Breast epithelium (tissue), 3 donors: ENCODE results near the gene UMPS.
"Not testable (repeated sequence)": the region's sequence is repeated elsewhere in the genome, so short reads cannot be mapped to it uniquely, and the experiment has no call there.

Experiments used
- POLR2A ChIP-seq: fragments of 450-650 bp; IDR thresholded peaks from one replicate; pipeline ENCODE4 v1.6.1; 2016; ENCODE audit warnings: antibody characterized with exemption, mild to moderate bottlenecking, moderate library complexity
- POLR2AphosphoS5 ChIP-seq, 3 donors: sonication (generic); formaldehyde crosslinking; IDR thresholded peaks; one replicate each; pipeline ENCODE4 v1.6.1; 2017; ENCODE audit warnings: antibody characterized with exemption in 3 of 3
- TF ChIP-seq, protein P1 (sequence below), 3 donors: fragments of 450-650 bp; IDR thresholded peaks; one replicate each; pipeline ENCODE4 v1.5.1; 2016 to 2017; ENCODE audit warnings: antibody characterized with exemption in 3 of 3, mild to moderate bottlenecking in 3 of 3, moderate library complexity in 3 of 3

DNA sequence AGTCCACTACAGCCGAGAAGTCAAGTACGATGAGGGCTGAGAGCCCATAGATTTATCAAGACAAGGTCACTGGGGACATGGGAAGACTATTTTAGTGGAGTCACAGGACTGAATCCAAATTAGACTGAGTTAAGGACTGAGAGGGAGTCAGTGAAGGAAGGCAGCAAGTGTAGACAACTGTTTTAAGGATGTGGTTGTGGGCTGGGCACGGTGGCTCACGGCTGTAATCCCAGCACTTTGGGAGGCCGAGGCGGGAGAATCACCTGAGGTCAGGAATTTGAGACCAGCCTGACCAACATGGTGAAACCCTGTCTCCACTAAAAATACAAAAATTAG lies 52.1 kb downstream of the UMPS start:
- TF ChIP-seq, protein P1, sequence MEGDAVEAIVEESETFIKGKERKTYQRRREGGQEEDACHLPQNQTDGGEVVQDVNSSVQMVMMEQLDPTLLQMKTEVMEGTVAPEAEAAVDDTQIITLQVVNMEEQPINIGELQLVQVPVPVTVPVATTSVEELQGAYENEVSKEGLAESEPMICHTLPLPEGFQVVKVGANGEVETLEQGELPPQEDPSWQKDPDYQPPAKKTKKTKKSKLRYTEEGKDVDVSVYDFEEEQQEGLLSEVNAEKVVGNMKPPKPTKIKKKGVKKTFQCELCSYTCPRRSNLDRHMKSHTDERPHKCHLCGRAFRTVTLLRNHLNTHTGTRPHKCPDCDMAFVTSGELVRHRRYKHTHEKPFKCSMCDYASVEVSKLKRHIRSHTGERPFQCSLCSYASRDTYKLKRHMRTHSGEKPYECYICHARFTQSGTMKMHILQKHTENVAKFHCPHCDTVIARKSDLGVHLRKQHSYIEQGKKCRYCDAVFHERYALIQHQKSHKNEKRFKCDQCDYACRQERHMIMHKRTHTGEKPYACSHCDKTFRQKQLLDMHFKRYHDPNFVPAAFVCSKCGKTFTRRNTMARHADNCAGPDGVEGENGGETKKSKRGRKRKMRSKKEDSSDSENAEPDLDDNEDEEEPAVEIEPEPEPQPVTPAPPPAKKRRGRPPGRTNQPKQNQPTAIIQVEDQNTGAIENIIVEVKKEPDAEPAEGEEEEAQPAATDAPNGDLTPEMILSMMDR (IDR thresholded peaks at IDR 0.05) = not testable (repeated sequence)
- not testable (repeated sequence) for TF ChIP-seq POLR2AphosphoS5 (IDR thresholded peaks at IDR 0.05); POLR2A
